GM21360 (cell line): ENCODE data around the gene GGT6.

Experiments
- ATAC-seq: cut with Tn5 transposase; IDR thresholded peaks from one replicate; pipeline ENCODE4 v1.9.1; 2021; ENCODE audit warnings: mild to moderate bottlenecking, moderate library complexity; ENCODE audit not compliant: unreplicated experiment

GGT6 gene

GRCh38 chr17:4527134-4527533, 33.2 kb downstream of the GGT6 start:
- no peak for ATAC-seq

GRCh38 chr17:4525691-4526397, 34.5 kb downstream of the GGT6 start:
- no peak for ATAC-seq

GRCh38 chr17:4523946-4524345, 36.4 kb downstream of the GGT6 start:
- ATAC-seq = no peak

- no peak for ATAC-seq
Measured at GRCh38 chr17:4522661-4523060, 37.7 kb downstream of the GGT6 start.

GRCh38 chr17:4520894-4521600, 39.3 kb downstream of the GGT6 start:
- ATAC-seq = no peak

GRCh38 chr17:4520060-4520893, 40.1 kb downstream of the GGT6 start:
- ATAC-seq = no peak

- ATAC-seq = no peak
Measured at GRCh38 chr17:4519361-4519788, 41.0 kb downstream of the GGT6 start.

- ATAC-seq = no peak
Measured at GRCh38 chr17:4518901-4519300, 41.5 kb downstream of the GGT6 start.

GRCh38 chr17:4516735-4517134, 43.6 kb downstream of the GGT6 start:
- ATAC-seq = no peak

- ATAC-seq = no peak
Measured at GRCh38 chr17:4515501-4515900, 44.9 kb downstream of the GGT6 start.

GRCh38 chr17:4514779-4515178, 45.6 kb downstream of the GGT6 start:
- no peak for ATAC-seq

GRCh38 chr17:4514206-4514605, 46.2 kb downstream of the GGT6 start:
- ATAC-seq = no peak

GRCh38 chr17:4513113-4514032, 47.0 kb downstream of the GGT6 start:
- no peak for ATAC-seq

- ATAC-seq = no peak
Measured at GRCh38 chr17:4512156-4513112, 47.9 kb downstream of the GGT6 start.

- no peak for ATAC-seq
Measured at GRCh38 chr17:4511199-4511932, 49.0 kb downstream of the GGT6 start.

GRCh38 chr17:4510618-4510941, 49.8 kb downstream of the GGT6 start:
- no peak for ATAC-seq

GRCh38 chr17:4509923-4510617, 50.3 kb downstream of the GGT6 start:
- ATAC-seq = no peak

GRCh38 chr17:4509401-4509800, 51.0 kb downstream of the GGT6 start:
- no peak for ATAC-seq
